PC-9 (cell line): ENCODE data around the gene COL18A1. TPM values are rescaled to one million over a fixed set of nuclear protein-coding genes. Genes with fewer than 3 reads are reported as not detected.

Experiments
- BruUV-seq: library from RNA; stranded (reverse); fragments of 400-500 nt; replicated peaks from 2 replicates; lab custom pipeline; 2021; lab: Mats Ljungman, UMichigan
- CTCF ChIA-PET: fragments of 300-600 bp; sonication (Branson Sonifier 250); formaldehyde crosslinking; loops from one replicate; lab custom pipeline; 2022; ENCODE audit warnings: antibody characterized with exemption; lab: Charles Lee
- POLR2A ChIA-PET: fragments of 300-600 bp; sonication (Branson Sonifier 250); formaldehyde crosslinking; loops from one replicate; lab custom pipeline; 2022; ENCODE audit warnings: antibody characterized with exemption; ENCODE audit not compliant: unreplicated experiment; lab: Charles Lee
- DNase-seq, 2 experiments: peaks; one replicate each; pipeline versions ENCODE4 v3.0.0 to v3.0.0-alpha.2; 2015 to 2022; ENCODE audit warnings: mixed read lengths in 1 of 2
- H2AFZ ChIP-seq: fragments of 200-600 bp; sonication (generic); 2 replicates; pipeline ENCODE4 v1.8.1; 2017; ENCODE audit warnings: antibody characterized with exemption
- H3F3A ChIP-seq: fragments of 200-600 bp; sonication (generic); 2 replicates; pipeline ENCODE4 v1.8.1; 2017; ENCODE audit warnings: antibody characterized with exemption, mild to moderate bottlenecking, low read depth; ENCODE audit not compliant: insufficient read depth
- H3K27ac ChIP-seq: fragments of 200-600 bp; sonication (generic); 2 replicates; pipeline ENCODE4 v1.6.1; 2016; ENCODE audit warnings: mixed run types
- H3K27me3 ChIP-seq: fragments of 200-600 bp; sonication (generic); 2 replicates; pipeline ENCODE4 v1.6.1; 2016; ENCODE audit warnings: low read depth, mixed run types; ENCODE audit not compliant: insufficient read depth
- H3K36me3 ChIP-seq: fragments of 200-600 bp; sonication (generic); 2 replicates; pipeline ENCODE4 v1.6.1; 2016; ENCODE audit warnings: low read depth, mixed run types
- H3K4me1 ChIP-seq: fragments of 200-600 bp; sonication (generic); replicated peaks from 2 replicates; pipeline ENCODE4 v1.6.1; 2016; ENCODE audit warnings: mixed run types; ENCODE audit not compliant: insufficient read depth
- H3K4me2 ChIP-seq: fragments of 200-600 bp; sonication (generic); 2 replicates; pipeline ENCODE4 v1.6.1; 2017; ENCODE audit warnings: mixed run types
- H3K4me3 ChIP-seq: fragments of 200-600 bp; sonication (generic); 2 replicates; pipeline ENCODE4 v1.6.1; 2016; ENCODE audit warnings: mixed run types
- H3K79me2 ChIP-seq: fragments of 200-600 bp; sonication (generic); 2 replicates; pipeline ENCODE4 v1.6.1; 2017; ENCODE audit warnings: low read depth, mixed run types
- H3K9me2 ChIP-seq: fragments of 200-600 bp; sonication (generic); 2 replicates; pipeline ENCODE4 v1.8.1; 2017; ENCODE audit warnings: mild to moderate bottlenecking; ENCODE audit not compliant: insufficient read depth
- H3K9me3 ChIP-seq: fragments of 200-600 bp; sonication (generic); 2 replicates; pipeline ENCODE4 v1.8.1; 2016; ENCODE audit warnings: low read depth; ENCODE audit not compliant: insufficient read depth
- H4K20me1 ChIP-seq: fragments of 200-600 bp; sonication (generic); 2 replicates; pipeline ENCODE4 v1.8.1; 2017; ENCODE audit not compliant: insufficient read depth
- EZH2 ChIP-seq: fragments of 200-600 bp; sonication (generic); IDR thresholded peaks from 2 replicates; pipeline ENCODE4 v1.8.0; 2017; ENCODE audit warnings: antibody characterized with exemption, low read depth
- intact Hi-C: fragments of 100-400 bp; cut with micrococcal nuclease; formaldehyde crosslinking; loops from one replicate; pipeline ENCODE4 v1.10.0; 2022; ENCODE audit not compliant: unreplicated experiment
- total RNA-seq: library from RNA; stranded (reverse); gene quantifications from 2 replicates; pipeline ENCODE4 v1.2.3, GENCODE V29; 2021
- TF ChIP-seq, protein P1 (sequence below): fragments of 200-600 bp; sonication (generic); conservative IDR thresholded peaks from 2 replicates; pipeline ENCODE4 v1.6.1; 2017; ENCODE audit warnings: mixed run types, antibody characterized with exemption, mild to moderate bottlenecking, moderate library complexity

The COL18A1 gene
- total RNA-seq, 1 experiment from 2014 or later = 82.4 TPM

DNA sequence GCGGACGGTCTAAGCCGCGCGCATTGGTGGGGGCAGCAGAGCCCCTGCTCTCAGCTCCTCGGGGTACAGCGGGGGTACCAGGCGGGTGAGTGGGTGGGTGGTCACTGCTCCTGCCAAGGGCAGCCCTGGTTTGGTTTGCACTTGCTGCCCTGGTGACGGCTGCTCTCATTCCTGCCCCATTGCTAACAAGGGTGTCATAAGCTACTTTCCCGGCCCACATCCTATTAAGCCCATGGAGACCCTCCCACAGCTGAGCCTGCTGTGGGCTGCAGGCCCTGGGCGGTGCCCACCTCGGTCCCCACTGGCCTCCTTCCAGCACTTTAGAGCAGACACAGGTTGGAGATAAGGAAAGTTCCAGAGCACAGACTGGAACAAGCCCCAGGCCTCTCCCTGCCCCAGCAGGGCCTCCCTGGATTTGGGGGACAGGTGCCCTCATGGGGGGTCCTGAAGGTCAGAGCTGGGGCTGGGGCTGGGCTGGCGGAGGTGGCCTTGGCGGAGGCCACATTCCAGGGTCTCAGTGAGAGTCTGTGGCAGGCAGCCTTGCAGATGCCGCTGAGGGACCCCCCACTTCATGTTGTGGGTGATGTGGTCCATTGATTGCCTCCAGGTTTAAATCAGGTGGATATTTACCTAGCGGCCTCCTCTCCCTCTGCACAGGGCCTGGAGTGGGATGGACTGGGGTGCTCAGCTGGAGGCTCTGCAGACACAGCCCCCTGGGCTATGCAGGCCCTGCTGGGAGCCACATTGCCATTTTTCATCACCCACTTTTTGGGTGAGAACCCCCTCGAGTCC lies 27.0 kb downstream of the COL18A1 start:
- Histone ChIP-seq H3K9me2 (no peaks in the 10 kb centered on the region), H3K4me3 (no peak overlapping the region), H4K20me1 (no peaks in the 10 kb centered on the region), H3K9me3 (no peaks in the 10 kb centered on the region), H3K36me3 (no peaks in the 10 kb centered on the region), H3K27me3 (no peaks in the 10 kb centered on the region), H3F3A (peaks cover 7% of the 10 kb centered on the region; the same call in 1 of the 2 replicates), H2AFZ (no peak overlapping the region), H3K27ac (no peak overlapping the region), H3K79me2 (no peaks in the 10 kb centered on the region), H3K4me2 (no peak overlapping the region), H3K4me1 (peaks cover 12% of the 10 kb centered on the region)
- TF ChIP-seq, protein P1, sequence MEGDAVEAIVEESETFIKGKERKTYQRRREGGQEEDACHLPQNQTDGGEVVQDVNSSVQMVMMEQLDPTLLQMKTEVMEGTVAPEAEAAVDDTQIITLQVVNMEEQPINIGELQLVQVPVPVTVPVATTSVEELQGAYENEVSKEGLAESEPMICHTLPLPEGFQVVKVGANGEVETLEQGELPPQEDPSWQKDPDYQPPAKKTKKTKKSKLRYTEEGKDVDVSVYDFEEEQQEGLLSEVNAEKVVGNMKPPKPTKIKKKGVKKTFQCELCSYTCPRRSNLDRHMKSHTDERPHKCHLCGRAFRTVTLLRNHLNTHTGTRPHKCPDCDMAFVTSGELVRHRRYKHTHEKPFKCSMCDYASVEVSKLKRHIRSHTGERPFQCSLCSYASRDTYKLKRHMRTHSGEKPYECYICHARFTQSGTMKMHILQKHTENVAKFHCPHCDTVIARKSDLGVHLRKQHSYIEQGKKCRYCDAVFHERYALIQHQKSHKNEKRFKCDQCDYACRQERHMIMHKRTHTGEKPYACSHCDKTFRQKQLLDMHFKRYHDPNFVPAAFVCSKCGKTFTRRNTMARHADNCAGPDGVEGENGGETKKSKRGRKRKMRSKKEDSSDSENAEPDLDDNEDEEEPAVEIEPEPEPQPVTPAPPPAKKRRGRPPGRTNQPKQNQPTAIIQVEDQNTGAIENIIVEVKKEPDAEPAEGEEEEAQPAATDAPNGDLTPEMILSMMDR = no peak
- no peak for TF ChIP-seq EZH2
- intact Hi-C loops = no loop called here
- BruUV-seq = no TSS peak
- DNase-seq = no peak
- CTCF ChIA-PET = no interaction called here
- POLR2A ChIA-PET = no interaction called here

DNA sequence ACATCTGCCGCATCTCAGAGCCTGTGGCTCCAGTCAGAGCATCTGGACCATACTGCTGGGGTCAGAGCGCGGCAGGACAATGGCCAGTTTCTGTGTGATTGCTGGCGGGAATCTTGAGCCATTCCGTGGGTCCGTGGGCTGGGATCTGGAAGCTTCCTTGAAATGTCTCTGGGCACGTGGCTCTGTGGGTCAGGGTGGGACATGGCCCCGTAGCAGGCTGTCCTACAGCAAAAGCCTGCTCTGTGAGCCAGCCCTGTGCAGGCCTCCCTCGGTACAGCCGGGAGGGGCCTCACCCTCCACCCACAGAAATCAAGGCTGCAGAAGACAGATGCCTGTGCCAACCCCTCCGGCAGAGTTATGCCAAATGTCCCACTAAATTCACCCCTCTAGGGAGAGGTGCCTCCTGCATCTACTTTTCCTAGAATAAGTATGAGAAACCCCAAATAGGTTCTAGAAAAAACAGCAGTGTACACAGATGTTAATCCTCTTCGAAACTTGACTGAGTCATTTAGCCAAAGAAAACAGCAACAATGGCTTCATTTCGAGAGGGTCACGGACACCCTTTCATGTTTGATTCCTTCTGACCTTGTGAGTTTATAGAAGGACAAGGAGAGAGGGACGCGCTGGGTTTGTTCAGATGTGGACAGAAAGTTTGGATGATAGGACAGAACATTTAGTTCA lies 27.8 kb downstream of the COL18A1 start:
- no peaks in the 10 kb centered on the region for H3K36me3 ChIP-seq
- H3K79me2 ChIP-seq = no peaks in the 10 kb centered on the region
- peaks cover 7% of the 10 kb centered on the region; the same call in 1 of the 2 replicates for H3F3A ChIP-seq
- no TSS peak for BruUV-seq
- DNase-seq = no peak
- no peaks in the 10 kb centered on the region for H3K9me3 ChIP-seq
- H2AFZ ChIP-seq = no peak overlapping the region
- no peaks in the 10 kb centered on the region for H3K27me3 ChIP-seq
- H3K9me2 ChIP-seq = no peaks in the 10 kb centered on the region
- ChIA-PET CTCF (no interaction called here), POLR2A (no interaction called here)
- no peak overlapping the region for H3K27ac ChIP-seq
- H4K20me1 ChIP-seq = no peaks in the 10 kb centered on the region
- TF ChIP-seq EZH2 = no peak
- TF ChIP-seq, protein P1 = no peak
- H3K4me1 ChIP-seq = peaks cover 5% of the 10 kb centered on the region; the same call in 1 of the 2 replicates
- H3K4me3 ChIP-seq = no peak overlapping the region
- no peak overlapping the region for H3K4me2 ChIP-seq
- intact Hi-C loops = no loop called here

DNA sequence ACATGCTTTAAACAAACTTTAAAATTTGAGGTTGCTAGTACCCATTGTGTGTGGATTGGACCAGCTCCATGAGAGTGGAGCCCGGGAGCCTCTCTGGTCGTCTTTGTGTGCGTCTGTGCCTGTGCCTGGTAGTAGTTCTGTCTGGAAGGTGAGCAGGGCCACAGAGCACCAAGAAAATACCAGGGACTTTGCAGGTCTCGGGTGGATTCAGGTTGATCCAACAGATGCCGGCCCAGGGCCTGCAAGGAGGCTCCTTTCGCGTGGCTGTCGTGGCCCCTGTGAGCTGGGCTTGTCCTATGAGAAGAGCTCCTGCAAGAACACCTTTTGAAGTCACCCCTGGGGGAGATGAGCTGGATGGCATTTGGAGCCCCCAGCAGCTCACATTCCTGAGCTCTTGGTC lies 28.3 kb downstream of the COL18A1 start:
- Histone ChIP-seq H3K27me3 (no peaks in the 10 kb centered on the region), H3K4me3 (no peak overlapping the region), H3K9me3 (no peaks in the 10 kb centered on the region), H3K27ac (no peak overlapping the region), H3F3A (peaks cover 2% of the 10 kb centered on the region; the same call in 1 of the 2 replicates), H4K20me1 (no peaks in the 10 kb centered on the region), H2AFZ (no peak overlapping the region), H3K36me3 (no peaks in the 10 kb centered on the region), H3K79me2 (no peaks in the 10 kb centered on the region), H3K4me2 (no peak overlapping the region), H3K4me1 (no peaks in the 10 kb centered on the region), H3K9me2 (no peaks in the 10 kb centered on the region)
- ChIA-PET CTCF (interaction anchor here (0.6 kb wide), 1 partner anchor 294 kb away, joined by 4 read pairs; no protein-coding TSS in a partner anchor), POLR2A (no interaction called here)
- TF ChIP-seq, protein P1 = no peak
- TF ChIP-seq EZH2 = no peak
- DNase-seq = no peak
- no TSS peak for BruUV-seq
- intact Hi-C loops = no loop called here
